Forelimb muscle (tissue), 1 donor: ENCODE measurements around the gene ZIC2. TPM values are rescaled to one million over a fixed set of nuclear protein-coding genes. Genes with fewer than 3 reads are reported as not detected.
"Not testable (repeated sequence)": the region's sequence is repeated elsewhere in the genome, so short reads cannot be mapped to it uniquely, and the experiment has no call there.

Experiments used
- DNase-seq: peaks from one replicate; pipeline ENCODE4 v3.0.0-alpha.2; 2013; ENCODE audit warnings: low read depth
- polyA plus RNA-seq: library from polyadenylated mRNA; unstranded; fragments of 120-200 nt; gene quantifications from one replicate; pipeline ENCODE4 v1.2.1, GENCODE V29; 2013; ENCODE audit not compliant: insufficient read length

ZIC2 gene
- polyA plus RNA-seq = not detected

DNA sequence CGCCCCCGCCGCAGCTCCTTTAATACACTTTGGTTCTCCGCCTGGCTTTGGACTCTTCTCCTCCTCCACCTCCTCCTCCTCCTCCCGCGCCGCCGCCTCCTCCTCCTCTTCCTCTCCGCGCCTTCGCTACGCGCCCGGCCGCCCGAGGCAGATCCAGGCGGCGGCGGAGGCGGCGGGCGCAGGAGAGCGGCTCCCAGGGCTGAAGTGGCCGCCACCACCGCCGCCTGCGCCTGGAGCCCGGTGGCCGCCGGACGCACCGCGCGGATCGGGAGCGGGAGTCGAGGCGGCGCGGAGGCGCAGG, at the start of gene ZIC2:
ZIC2 (plus strand) TSS at position 50 of the 301 bp plus-strand sequence. CDS start 281 bp downstream, outside the sequence.
- DNase-seq = no peak

DNA sequence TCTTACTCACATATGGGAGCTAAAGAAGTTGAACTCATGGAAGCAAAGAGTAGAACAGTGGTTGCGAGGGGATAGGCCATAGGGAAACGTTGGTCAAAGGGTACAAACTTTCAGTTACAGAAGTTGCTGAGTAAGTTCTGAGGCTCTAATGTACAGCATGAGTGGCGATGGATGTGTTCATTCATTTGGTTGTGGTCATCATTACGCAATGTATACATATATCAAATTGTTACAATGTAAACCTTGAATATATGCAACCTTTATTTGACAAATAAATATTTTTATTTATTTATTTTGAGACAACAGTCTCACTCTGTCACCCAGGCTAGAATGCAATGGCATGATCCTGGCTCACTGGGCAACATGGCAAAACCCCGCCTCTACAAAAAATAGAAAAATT, 48.7 kb upstream of the ZIC2 start:
- no peak for DNase-seq

DNA sequence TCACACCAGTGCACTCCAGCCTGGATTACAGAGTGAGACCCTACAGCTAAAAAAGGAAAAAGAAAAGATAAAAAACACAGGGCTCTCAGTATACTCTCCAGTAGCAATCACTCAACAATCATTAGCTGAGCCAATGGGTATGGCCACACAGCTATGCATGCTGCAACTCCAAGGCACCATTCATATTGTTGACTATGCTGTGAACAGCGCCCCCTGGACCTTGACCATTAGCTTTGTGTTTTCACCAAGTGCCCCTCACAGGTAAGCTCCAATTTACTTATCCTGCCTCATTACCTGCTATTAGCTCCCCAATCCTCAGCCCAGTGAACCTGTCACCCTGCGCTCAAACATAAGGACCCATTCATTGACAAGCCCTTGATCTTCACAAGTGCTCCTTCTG, 45.8 kb upstream of the ZIC2 start:
- DNase-seq = no peak

DNA sequence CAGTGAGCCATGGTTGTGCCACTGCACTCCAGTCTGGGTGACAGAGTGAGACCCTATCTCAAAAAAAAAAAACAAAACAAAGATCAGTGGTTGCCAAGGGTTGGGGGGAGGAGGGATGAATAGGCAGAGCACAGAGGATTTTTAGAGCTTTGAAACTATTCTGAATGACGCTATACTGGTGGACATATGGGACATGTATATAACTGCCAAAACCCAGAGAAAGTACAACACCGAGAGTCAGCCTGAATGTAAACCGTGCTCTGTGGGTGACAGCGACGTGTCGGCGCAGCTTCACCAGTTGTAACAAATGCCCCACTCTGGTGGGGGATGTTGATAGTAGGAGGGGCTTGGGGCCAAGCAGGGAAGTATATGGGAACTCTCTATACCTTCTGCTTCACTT, 42.9 kb upstream of the ZIC2 start:
- DNase-seq = no peak

DNA sequence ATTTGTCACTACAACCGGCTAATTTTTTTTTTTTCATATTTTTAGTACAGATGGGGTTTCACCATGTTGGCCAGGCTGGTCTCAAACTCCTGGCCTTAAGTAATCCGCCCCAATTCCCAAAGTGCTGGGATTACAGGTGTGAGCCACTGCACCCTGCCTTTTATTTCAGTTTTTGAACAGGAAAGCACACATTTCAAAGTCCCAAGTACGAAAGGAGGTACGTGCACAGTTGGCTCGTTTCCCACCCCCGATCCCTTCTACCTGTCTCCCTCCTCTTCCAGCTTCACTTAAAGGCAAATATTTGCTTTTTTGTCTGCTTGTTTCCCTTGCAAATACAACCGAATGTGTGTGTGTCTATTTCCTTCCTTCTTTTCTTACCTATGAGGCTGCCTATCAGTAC, 40.5 kb upstream of the ZIC2 start:
- DNase-seq = no peak

DNA sequence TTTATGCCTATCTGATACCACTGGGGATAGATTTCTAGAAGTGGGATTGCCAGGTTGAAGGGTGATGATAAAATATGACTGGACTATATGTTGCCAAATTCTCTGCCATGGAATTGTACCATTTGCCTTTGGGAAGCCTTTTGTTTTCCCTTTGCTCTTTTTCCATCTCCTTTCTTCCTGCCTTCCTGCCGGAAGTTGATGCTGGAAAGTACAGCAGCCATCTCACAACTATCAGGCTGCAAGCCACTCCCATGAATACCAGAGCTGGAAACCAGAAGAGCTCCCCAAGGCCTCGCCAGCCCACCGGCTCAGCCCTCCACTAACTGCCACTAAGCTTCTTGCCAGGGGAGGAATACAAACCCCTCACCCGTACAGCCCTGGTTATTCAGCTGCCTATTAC, 39.7 kb upstream of the ZIC2 start:
- no peak for DNase-seq

DNA sequence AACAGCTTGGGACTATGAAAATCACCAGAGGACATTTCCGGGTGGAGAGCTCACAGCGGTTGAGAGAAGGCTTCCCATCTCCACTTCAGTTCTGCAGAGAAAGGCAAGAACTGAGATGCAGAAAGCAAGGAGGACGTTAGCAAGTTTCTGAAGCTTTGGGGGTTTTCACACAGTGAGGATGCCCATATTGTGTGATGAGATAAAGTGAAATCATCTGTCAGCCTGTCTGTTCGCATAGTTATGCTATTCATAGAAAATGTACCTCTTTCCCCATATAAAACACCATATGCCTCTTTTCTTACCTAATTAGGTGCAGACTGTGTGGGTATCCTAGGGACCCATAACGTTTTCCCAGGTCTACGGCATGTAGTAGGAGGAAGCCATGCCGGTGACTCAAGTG, 37.5 kb upstream of the ZIC2 start:
- DNase-seq = no peak

DNA sequence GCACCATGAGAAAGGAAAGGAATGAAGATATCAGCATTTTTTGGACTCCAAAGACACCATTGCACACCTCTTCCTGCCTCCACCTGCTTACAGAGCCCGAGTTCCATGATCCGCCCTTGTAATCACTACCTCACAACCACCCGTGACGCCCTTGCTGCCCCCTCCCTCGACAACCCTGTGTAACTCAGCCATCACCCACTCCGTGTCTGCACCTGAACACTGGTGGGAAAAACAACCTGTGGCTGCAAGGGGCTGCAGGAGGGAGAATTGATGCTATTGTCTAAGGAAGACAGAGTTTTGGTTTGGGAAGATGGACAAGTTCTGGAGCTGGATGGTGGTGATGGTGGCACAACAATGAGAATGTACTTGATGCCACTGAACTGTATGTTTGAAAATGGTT, 37.0 kb upstream of the ZIC2 start:
- DNase-seq = no peak

DNA sequence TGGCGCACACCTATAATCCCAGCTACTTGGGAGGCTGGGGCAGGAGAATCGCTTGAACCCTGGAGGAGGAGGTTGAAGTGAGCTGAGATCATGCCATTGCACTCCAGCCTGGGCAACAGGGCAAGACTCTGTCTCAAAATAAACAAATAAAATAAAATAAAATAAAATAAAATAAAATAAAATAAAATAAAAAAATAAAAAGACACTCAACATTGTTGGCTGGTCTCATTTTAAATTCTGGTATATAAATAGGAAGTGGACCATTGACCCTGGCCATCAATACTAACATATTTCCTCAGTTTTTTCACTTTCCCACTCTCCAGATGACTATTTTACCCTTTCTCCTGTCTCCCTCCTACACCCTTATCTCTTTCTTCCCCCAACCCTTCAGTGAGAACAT, 36.1 kb upstream of the ZIC2 start:
- not testable (repeated sequence) for DNase-seq

DNA sequence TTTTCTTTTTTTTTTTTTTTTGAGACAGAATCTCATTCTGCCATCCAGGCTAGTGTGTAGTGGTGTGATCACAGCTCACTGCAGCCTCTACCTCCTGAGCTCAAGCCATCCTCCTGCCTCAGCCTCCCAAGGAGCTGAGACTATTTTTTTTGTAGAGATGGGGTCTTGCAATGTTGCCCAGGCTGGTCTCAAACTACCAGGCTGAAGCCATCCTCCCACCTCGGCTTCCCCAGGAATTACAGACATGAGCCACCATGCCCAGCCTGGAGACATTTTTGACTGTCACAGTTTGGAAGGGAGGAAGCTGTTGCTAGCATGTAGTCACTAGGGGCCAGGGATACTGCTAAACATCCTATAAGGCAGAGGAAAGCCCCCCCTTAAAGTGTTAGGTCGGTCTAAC, 33.9 kb upstream of the ZIC2 start:
- DNase-seq = no peak

DNA sequence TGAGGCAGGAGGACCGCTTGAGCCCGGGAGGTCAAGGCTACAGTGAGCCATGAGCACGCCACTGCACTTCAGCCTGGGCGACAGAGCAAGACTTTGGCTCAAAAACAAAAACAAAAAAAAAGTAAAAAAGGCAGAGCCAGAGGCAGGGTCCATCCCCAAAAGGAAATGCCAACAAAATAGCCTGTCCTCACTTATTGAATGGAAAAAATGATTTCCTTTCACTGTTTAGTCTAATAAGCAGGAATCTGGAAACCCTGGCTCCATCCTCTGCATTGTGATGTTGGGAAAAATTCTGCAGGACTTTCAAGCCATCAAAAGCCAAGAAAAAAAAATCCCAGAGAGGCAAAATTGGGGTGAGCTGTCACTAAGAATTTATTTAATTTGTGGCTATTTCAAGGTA, 33.2 kb upstream of the ZIC2 start:
- DNase-seq = no peak

DNA sequence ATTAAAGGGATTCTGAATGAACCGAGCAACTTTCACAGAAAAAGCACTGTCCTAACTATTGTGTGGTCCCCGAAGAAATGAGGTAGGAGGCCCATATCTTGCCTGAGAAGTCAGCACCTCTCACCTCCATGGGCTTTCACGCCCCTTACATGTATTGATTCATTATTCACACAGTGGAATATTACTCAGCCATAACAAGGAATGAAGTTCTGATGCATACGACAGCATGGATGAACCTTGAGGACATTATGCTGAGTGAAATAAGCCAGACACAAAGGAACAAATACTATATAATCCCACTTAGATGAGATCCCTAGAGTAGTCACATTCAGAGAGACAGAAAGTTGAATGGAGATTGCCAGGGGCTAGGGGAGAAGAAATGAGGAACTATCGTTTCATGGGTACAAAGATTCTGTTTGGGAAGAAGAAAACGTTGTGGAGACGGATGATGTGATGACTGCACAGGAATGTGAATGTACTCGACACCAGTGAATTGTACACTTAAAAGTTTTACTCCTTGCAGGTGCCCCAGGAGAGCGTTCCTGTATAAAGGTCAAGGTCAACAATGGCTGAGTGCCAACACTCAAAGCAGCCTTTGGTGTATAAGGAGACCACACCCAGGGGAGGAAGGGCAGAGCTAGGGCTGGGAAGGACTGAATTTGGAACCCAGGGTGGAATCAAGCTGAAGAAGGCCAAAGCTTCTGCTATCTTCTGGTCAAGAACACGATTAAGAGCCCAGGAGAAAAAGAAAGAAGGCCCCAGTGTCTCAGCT, 32.5 kb upstream of the ZIC2 start:
- DNase-seq = no peak

DNA sequence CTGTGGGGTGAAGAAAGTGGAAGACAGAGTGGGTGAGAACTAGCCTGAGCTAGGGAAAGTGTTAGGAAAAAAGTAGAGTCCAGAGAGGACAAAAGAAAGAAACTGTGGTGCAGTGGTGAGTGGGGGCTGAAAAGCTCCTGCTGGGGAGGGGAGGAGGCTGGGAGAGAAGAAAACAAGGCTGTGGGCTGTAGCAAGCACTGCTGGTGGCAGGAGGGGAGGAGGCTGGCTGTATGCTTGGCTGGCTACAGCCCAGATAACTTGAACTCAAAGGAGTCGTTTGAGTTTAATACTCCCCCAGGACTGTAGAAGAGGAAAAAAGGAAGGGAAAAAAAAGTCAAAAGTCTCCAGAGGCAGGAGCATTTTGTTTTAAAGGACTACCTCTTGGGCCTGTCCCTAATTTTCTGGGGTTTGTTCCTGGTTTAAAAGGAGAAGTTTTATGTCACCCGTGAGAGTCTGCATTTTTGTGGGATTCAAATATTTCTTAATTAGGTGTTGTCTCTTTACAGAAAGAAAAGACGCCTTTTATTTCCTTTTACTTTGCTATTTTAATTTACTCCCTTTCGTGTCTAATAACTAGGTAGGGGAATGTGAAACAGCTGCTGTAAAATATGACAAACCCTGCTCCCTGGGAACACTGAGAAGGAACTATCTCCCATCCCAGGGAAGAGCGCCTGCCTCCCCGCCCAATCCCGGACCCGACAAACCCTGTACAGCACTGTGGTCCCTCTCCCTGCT, 31.7 kb upstream of the ZIC2 start:
- DNase-seq = no peak

DNA sequence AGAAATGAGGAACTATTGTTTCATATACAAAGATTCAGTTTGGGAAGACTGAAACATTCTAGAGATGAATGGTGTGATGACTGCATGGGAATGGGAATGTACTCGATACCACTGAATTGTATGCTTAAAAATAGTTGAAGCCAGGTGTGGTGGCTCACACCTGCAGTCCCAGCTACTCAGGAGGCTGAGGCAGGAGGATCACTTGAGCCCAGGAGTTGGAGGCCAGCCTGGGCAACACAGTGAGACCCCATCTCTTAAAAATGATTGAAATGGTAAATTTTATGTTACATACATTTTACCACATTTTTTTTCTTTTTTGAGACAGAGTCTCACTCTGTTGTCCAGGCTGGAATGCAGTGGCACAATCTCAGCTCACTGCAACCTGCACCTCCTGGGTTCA, 29.9 kb upstream of the ZIC2 start:
- DNase-seq = not testable (repeated sequence)

DNA sequence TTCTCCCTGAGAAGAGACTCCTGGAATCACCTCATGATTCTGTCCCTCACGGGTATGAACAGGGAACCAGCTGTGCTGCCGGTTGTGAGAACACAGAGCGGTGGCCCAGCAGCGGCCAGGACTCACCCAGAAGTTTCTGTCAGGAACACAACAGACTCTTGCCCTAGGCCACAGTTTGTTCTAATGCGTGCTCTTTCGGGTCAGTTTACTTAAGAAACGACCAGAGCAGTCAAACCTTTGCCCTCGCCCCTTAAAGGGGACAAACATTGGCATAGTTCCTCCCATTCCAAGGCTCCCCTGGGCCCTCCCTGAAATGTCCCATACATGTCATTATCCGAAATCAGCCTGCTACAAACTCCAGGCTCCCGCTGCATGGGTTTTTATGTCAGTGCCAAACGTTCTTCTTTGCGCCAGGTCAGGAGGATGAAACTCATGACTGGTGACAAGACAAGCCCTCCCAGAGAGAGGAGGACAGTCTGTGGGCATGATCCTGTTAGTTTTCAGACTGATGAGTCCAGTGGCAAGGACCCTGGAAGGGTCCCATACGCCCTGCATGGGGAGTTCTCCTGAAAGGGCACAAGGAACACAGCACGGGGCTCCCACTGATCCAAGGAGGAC, 28.3 kb upstream of the ZIC2 start:
- DNase-seq = no peak

DNA sequence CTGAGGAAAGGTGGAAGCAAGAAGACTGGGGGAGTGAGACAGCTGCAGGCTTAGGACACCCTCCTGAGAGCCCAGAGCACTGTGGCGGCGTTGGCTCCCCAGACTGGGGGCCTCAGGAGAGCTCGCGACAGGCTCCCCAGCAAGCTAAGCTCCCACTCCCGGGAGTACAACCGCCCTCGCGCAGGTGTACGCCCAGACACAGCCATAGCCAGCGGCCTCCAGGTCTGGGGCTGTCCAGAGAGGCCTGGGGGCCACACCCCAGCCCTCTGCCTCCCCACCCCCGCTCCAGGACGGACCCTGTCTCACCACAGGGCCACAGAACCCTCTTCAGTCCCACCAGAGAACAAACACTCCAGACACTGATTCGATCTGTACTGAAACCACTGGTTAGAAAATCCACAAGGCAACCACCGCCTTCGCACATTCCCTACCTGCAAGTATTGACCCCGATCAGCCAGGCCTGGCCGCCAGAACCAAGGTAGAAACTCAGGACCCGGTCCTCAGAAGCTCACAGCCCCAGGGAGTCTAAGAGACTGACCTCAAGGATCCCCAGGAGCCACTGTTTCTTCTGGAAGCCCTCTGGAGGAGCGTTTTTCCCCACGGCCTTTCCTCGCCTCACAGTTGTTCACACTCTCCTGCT, 26.4 kb upstream of the ZIC2 start:
- no peak for DNase-seq

DNA sequence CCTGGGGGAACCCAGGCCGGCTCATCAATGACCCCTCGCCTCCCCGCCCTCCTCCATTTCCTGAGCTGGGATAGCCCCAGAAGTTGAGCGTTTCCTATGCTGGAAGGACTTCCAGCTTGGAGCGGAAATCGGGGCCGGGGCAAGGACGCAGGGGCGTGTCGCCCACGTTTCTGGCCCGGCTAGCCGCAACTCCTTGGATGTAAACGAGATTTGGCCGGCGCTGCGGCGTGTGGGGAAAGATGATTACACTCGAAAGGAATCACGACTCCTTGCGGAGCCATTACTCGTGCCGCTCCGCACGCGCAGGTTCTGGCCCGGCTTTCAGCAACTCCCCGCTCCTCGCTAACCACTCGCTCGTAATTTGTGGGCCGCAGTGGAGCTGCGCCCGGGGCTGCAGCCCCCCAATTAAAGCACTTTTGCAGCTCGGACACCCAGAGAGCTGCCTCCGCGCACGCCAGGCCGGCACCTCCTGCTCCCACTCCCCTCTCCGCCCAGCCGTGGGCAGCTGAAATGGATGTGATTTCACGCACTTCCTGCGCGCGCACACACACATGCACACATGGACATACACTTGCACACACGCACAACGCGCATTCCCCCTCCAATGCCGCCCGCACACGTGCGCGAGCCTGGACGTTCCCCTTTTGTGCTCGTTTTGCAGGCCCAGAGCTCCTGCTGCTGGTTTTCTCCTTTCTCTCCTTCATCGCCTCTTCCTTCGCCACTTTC, 25.7 kb upstream of the ZIC2 start:
- no peak for DNase-seq

DNA sequence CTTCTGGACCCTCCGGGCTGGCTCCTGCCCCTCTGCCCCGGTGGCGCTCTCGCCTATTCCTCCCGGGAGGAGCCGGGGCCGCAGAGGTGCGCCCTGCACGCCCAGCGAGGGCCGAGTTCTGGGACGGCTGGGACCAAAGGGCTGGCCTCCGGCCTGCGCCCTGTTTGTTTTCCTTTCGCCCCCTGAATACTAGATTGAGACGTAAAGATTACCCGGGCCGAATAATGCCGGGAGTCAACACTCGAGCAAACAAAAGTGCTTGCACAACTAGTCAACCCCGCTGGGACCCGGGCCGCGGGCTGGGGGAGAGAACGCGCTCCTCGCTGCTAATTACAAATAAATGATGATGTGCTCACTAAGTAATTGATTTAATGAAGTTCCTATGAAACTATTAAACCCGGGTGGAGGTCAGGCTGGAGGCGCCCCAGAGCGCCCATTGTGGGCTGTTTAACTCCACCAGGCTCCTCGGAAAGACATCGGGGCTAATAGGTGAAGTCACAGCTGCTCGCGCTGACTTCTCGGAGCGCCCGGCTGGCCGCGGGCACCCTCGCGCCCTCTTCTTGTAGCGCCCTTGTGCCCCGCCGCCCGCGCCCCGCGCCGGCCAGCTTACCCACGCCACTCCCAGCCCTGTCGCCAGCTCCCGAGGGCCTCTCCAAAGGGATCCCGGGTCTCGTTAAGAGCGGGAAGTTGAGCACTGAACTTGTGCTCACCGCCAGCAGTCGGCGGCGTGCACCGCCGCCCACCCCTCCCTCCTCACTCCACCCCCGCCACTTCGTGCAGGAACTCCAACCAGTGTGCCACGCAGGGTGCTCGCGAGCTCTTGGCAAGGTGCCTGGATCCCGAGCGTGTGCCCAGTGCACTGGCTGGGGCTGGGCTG, 24.9 kb upstream of the ZIC2 start:
- DNase-seq = no peak

DNA sequence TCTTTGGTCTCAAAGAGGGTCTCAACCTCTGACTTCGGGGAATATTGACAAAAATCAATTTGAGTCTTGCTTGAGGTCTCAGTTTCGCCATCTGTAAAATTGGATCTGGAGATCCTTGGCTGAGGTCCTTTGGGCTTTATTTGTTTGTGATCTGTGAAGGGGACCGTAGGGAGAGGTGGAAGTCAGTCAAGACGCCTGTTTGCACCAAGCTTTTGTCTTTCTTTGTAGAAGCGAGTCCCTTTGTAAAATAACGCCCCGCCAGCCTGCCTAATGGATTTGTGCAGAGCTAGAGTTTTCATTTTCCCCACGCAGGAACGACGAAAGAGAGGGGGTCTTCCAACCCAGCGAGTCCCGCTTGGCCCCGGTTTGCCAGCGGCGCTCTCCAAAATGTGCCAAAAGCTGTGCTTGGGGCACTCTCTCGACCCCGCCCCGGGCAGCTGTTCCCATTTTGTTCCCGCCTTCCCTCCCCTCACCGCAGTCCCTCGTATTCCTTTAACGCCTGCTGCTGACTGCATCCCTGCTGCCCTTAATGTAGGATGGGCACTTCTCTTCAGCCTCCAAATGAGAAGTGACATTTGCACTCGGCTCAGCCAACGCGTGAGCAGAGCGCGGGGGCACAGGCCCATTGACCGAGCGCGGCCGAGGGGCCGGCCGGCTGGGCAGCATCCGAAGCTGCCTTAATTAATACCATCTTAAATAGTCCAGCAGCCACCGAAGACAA, 23.0 kb upstream of the ZIC2 start:
- DNase-seq = no peak

DNA sequence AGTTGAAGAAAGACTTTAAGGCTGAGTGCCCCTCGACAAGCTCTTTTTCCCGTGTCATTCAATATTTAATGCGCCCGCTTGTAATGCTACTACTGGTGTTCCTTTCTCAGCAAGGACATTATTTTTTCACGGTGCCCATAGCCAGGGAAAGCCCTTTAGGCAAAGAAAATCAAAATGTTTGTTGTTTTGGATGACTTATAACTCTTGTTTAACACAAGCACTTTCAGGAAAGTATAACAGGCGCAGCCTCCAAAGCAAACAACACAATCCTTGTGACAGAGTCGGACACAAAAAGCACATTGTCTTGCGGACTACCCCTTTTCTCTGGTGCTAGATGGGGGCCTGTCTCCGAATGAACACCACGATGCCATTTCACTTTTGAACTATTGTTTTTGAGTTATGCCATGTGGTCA, 22.5 kb upstream of the ZIC2 start:
- no peak for DNase-seq
